ENCODE measurements around the gene LRMDA. TPM values are rescaled to one million over a fixed set of nuclear protein-coding genes. Genes with fewer than 3 reads are reported as not detected.

Gene LRMDA
- total RNA-seq, 1 donor from 2014 or later: 5.2 TPM

DNA sequence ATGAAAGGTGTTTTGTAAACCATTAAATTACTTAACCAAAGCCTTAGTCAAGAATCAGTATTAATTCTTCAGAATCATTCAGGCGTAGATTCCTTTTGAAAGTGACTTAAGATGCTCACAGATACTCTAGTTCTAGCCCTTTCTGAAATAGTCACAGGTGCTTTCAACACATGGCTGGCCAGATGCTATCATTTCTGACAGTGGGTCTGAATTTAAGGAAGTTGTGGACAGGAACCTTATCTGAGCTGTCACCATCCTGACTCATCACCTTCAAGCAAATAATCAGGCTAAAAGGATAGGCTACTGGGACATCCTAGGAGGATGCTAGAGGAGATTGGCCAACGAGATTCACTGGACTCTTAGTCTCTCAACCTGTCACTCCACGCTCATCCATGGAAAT is 501.5 kb downstream of the LRMDA start:
- no peaks in the 10 kb centered on the region for H3K27me3 ChIP-seq
- Mint-ChIP-seq H3K9me3 (no peaks in the 10 kb centered on the region), H3K4me1 (peaks cover 6% of the 10 kb centered on the region), H3K27me3 (ENCODE audit: insufficient read depth, low read depth) (peaks cover 5% of the 10 kb centered on the region), H3K36me3 (no peaks in the 10 kb centered on the region), H3K27ac (no peak overlapping the region), H3K4me3 (no peak overlapping the region)
- H3K9me3 ChIP-seq (ENCODE audit: low read depth): no peaks in the 10 kb centered on the region
- no peak overlapping the region for H3K4me2 ChIP-seq
- H3K79me2 ChIP-seq (ENCODE audit: low read depth): no peaks in the 10 kb centered on the region
- H3K36me3 ChIP-seq: no peaks in the 10 kb centered on the region
- no peak overlapping the region for H3K4me3 ChIP-seq
- DNase-seq (ENCODE audit: low spot score): no peak
- H4K20me1 ChIP-seq (ENCODE audit: low read depth): no peaks in the 10 kb centered on the region
- no peaks in the 10 kb centered on the region for H3F3A ChIP-seq (ENCODE audit: low read depth)
- no peak overlapping the region for H3K9ac ChIP-seq
- no peaks in the 10 kb centered on the region for H3K4me1 ChIP-seq
- no peak overlapping the region for H2AFZ ChIP-seq (replicated peaks)
- H3K27ac ChIP-seq: no peak overlapping the region
- TF ChIP-seq EZH2phosphoT487 (IDR thresholded peaks at IDR 0.05) (no peak), EZH2 (IDR thresholded peaks at IDR 0.05) (no peak)
- TF ChIP-seq, protein P1, sequence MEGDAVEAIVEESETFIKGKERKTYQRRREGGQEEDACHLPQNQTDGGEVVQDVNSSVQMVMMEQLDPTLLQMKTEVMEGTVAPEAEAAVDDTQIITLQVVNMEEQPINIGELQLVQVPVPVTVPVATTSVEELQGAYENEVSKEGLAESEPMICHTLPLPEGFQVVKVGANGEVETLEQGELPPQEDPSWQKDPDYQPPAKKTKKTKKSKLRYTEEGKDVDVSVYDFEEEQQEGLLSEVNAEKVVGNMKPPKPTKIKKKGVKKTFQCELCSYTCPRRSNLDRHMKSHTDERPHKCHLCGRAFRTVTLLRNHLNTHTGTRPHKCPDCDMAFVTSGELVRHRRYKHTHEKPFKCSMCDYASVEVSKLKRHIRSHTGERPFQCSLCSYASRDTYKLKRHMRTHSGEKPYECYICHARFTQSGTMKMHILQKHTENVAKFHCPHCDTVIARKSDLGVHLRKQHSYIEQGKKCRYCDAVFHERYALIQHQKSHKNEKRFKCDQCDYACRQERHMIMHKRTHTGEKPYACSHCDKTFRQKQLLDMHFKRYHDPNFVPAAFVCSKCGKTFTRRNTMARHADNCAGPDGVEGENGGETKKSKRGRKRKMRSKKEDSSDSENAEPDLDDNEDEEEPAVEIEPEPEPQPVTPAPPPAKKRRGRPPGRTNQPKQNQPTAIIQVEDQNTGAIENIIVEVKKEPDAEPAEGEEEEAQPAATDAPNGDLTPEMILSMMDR (IDR thresholded peaks at IDR 0.05): no peak

DNA sequence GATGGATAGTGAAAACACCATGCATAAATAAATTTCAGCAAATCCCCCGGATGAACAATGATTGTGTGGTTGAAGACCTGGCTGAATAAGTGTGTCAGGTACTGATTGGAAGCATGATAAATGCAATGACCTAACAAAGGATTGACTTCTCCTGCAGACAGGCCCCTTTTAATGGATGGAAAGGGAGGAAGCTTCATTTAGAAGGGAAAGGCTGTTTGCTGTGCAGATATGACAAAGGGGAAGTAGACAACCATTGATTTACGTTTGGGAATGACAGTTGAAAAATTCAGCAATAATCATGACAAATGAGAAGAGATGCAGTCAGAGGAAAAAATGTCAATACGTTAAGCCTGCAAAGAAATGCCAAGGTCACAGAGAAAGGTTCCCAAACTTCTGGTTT is 503.8 kb downstream of the LRMDA start:
- Mint-ChIP-seq H3K36me3 (no peaks in the 10 kb centered on the region), H3K9me3 (no peaks in the 10 kb centered on the region), H3K4me1 (peaks cover 6% of the 10 kb centered on the region), H3K4me3 (no peak overlapping the region), H3K27me3 (ENCODE audit: insufficient read depth, low read depth) (peaks cover 3% of the 10 kb centered on the region), H3K27ac (no peak overlapping the region)
- no peaks in the 10 kb centered on the region for H3K36me3 ChIP-seq
- H4K20me1 ChIP-seq (ENCODE audit: low read depth): no peaks in the 10 kb centered on the region
- DNase-seq (ENCODE audit: low spot score): no peak
- no peaks in the 10 kb centered on the region for H3F3A ChIP-seq (ENCODE audit: low read depth)
- no peak overlapping the region for H3K4me3 ChIP-seq
- no peak overlapping the region for H3K9ac ChIP-seq
- H3K27ac ChIP-seq: no peak overlapping the region
- H3K27me3 ChIP-seq: no peaks in the 10 kb centered on the region
- H3K9me3 ChIP-seq (ENCODE audit: low read depth): no peaks in the 10 kb centered on the region
- H3K4me1 ChIP-seq: no peaks in the 10 kb centered on the region
- H3K79me2 ChIP-seq (ENCODE audit: low read depth): no peaks in the 10 kb centered on the region
- TF ChIP-seq EZH2 (IDR thresholded peaks at IDR 0.05): no peak
- TF ChIP-seq, protein P1 (IDR thresholded peaks at IDR 0.05): no peak
- TF ChIP-seq EZH2phosphoT487 (IDR thresholded peaks at IDR 0.05): no peak
- H3K4me2 ChIP-seq: no peak overlapping the region
- H2AFZ ChIP-seq (replicated peaks): no peak overlapping the region

DNA sequence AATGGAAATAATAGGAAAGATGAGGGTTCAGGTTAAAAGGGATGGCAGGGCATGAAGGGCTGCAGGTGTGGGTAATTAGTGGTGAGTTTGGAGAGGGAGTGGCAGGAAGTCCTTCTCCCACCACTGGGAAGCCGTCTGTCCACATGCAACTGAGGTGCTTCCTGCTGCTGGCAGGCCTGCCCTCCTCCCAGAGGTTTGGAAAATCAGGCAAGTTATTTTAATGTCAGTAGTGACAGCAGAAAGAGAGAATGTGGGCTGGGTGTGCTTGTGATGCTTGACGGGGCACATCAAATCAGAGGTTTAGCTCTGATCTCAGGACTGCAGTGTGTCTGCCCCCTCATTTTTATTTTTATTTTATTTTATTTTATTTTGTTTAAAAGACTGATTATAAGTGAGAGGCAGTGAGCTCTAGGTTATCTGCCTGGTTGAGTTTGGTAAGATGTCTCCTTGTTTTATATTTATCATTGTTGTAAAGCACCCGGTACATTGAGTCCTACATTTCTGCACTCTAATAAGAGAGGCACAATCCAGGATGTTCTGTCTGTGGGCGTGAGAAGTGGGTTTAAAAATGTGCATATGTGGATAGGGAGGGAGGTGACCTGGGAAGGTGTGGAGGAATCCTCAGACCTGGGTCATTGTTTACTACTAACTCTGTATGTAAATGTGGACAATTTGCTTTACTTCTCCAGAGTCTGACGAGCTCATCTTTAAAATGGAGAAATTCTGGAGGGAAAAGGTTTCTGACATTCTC is 504.4 kb downstream of the LRMDA start:
- TF ChIP-seq, protein P1 (IDR thresholded peaks at IDR 0.05): no peak
- TF ChIP-seq EZH2 (IDR thresholded peaks at IDR 0.05) (no peak), EZH2phosphoT487 (IDR thresholded peaks at IDR 0.05) (no peak)
- Histone ChIP-seq H3K36me3 (no peaks in the 10 kb centered on the region), H3K4me1 (no peaks in the 10 kb centered on the region), H3K27me3 (no peaks in the 10 kb centered on the region), H2AFZ (replicated peaks) (no peak overlapping the region), H3K79me2 (ENCODE audit: low read depth) (no peaks in the 10 kb centered on the region), H3K27ac (no peak overlapping the region), H3K4me2 (no peak overlapping the region), H3K4me3 (no peak overlapping the region), H3K9me3 (ENCODE audit: low read depth) (no peaks in the 10 kb centered on the region), H4K20me1 (ENCODE audit: low read depth) (no peaks in the 10 kb centered on the region), H3F3A (ENCODE audit: low read depth) (no peaks in the 10 kb centered on the region), H3K9ac (no peak overlapping the region)
- Mint-ChIP-seq H3K4me3 (no peak overlapping the region), H3K27ac (peak overlapping the region; percentile 33), H3K36me3 (no peaks in the 10 kb centered on the region), H3K9me3 (no peaks in the 10 kb centered on the region), H3K4me1 (peaks cover 6% of the 10 kb centered on the region), H3K27me3 (ENCODE audit: insufficient read depth, low read depth) (peaks cover 3% of the 10 kb centered on the region)
- DNase-seq (ENCODE audit: low spot score): no peak

Measured in neural progenitor cell (in vitro differentiated cells).